WTC11 (cell line): Measurements from ENCODE around the gene LIN28B. TPM values are rescaled to one million over a fixed set of nuclear protein-coding genes. Genes with fewer than 3 reads are reported as not detected.

ENCODE experiments used
- ATAC-seq: fragments of 200-7000 bp; cut with Tn5 transposase; 2 replicates; pipeline ENCODE4 v1.10.0; 2021; ENCODE audit warnings: mild to moderate bottlenecking, moderate library complexity
- CTCF ChIA-PET: fragments of 300-600 bp; sonication (Branson Sonifier 250); formaldehyde crosslinking; loops from one replicate; lab custom pipeline; 2021; ENCODE audit warnings: antibody characterized with exemption; lab: Charles Lee
- POLR2A ChIA-PET: fragments of 350-600 bp; sonication (Branson Sonifier 250); formaldehyde crosslinking; loops from one replicate; lab custom pipeline; 2021; ENCODE audit warnings: antibody characterized with exemption; lab: Charles Lee
- DNase-seq: peaks from one replicate; pipeline ENCODE4 v3.0.0; 2021; ENCODE audit warnings: low spot score
- H3K27ac Mint-ChIP-seq: 2 replicates; pipeline ENCODE4 v1.8.0; 2021; ENCODE audit warnings: mixed read lengths
- H3K27me3 Mint-ChIP-seq: 2 replicates; pipeline ENCODE4 v1.8.0; 2021; ENCODE audit warnings: low read depth, mild to moderate bottlenecking, moderate library complexity, mixed read lengths
- H3K36me3 Mint-ChIP-seq: 2 replicates; pipeline ENCODE4 v1.8.0; 2021; ENCODE audit warnings: mixed read lengths
- H3K4me1 Mint-ChIP-seq: 2 replicates; pipeline ENCODE4 v1.8.0; 2022; ENCODE audit warnings: mixed read lengths
- H3K4me3 Mint-ChIP-seq: 2 replicates; pipeline ENCODE4 v1.8.0; 2021; ENCODE audit warnings: mild to moderate bottlenecking, moderate library complexity, mixed read lengths
- H3K9me3 Mint-ChIP-seq: 2 replicates; pipeline ENCODE4 v1.8.0; 2021; ENCODE audit warnings: mixed read lengths
- CTCF ChIP-seq: fragments of 200-600 bp; IDR thresholded peaks from 2 replicates; pipeline ENCODE4 v1.8.0; 2022; ENCODE audit warnings: antibody characterized with exemption
- E2F5 ChIP-seq: sonication (generic); formaldehyde crosslinking; IDR thresholded peaks from 2 replicates; pipeline ENCODE4 v1.8.1; 2022; ENCODE audit warnings: mild to moderate bottlenecking, moderate library complexity, missing genetic modification reagents
- FOXK1 ChIP-seq: sonication (generic); formaldehyde crosslinking; IDR thresholded peaks from 2 replicates; pipeline ENCODE4 v1.8.0; 2022; ENCODE audit warnings: mild to moderate bottlenecking, moderate library complexity, missing genetic modification reagents
- GABPB1 ChIP-seq: sonication (generic); formaldehyde crosslinking; IDR thresholded peaks from 2 replicates; pipeline ENCODE4 v1.8.1; 2023; ENCODE audit warnings: mild to moderate bottlenecking, missing genetic modification reagents
- GTF2I ChIP-seq: fragments of 250-450 bp; sonication (Bioruptor Pico); conservative IDR thresholded peaks from 2 replicates; pipeline ENCODE4 v1.4.0; 2021; ENCODE audit warnings: mild to moderate bottlenecking
- HMGA2 ChIP-seq: fragments of 250-450 bp; sonication (Bioruptor Pico); IDR thresholded peaks from 2 replicates; pipeline ENCODE4 v1.4.0; 2021; ENCODE audit warnings: mild to moderate bottlenecking, moderate library complexity
- JUN ChIP-seq: sonication (generic); formaldehyde crosslinking; IDR thresholded peaks from 2 replicates; pipeline ENCODE4 v1.8.0; 2023; ENCODE audit warnings: mild to moderate bottlenecking, missing genetic modification reagents
- MAX ChIP-seq: sonication (generic); formaldehyde crosslinking; IDR thresholded peaks from 2 replicates; pipeline ENCODE4 v1.8.0; 2022; ENCODE audit warnings: mild to moderate bottlenecking, missing genetic modification reagents
- NR3C1 ChIP-seq: sonication (generic); formaldehyde crosslinking; conservative IDR thresholded peaks from 2 replicates; pipeline ENCODE4 v1.8.1; 2023; ENCODE audit warnings: low read depth, mild to moderate bottlenecking, missing genetic modification reagents
- SMAD3 ChIP-seq: sonication (generic); formaldehyde crosslinking; IDR thresholded peaks from 2 replicates; pipeline ENCODE4 v1.8.0; 2022; ENCODE audit warnings: missing genetic modification reagents, mild to moderate bottlenecking, borderline replicate concordance
- SOX15 ChIP-seq: fragments of 250-450 bp; sonication (Bioruptor Pico); IDR thresholded peaks from 2 replicates; pipeline ENCODE4 v1.9.0; 2021; ENCODE audit warnings: mild to moderate bottlenecking
- TEAD1 ChIP-seq: sonication (generic); formaldehyde crosslinking; IDR thresholded peaks from 2 replicates; pipeline ENCODE4 v1.8.0; 2022; ENCODE audit warnings: mild to moderate bottlenecking, missing genetic modification reagents
- ZNF121 ChIP-seq: sonication (generic); formaldehyde crosslinking; IDR thresholded peaks from 2 replicates; pipeline ENCODE4 v1.8.0; 2023; ENCODE audit warnings: missing genetic modification reagents
- ZNF138 ChIP-seq: sonication (generic); formaldehyde crosslinking; conservative IDR thresholded peaks from 2 replicates; pipeline ENCODE4 v1.8.1; 2022; ENCODE audit warnings: mild to moderate bottlenecking, moderate library complexity, missing genetic modification reagents
- ZNF425 ChIP-seq: fragments of 250-450 bp; sonication (Bioruptor Pico); conservative IDR thresholded peaks from 2 replicates; pipeline ENCODE4 v1.9.0; 2021; ENCODE audit warnings: mild to moderate bottlenecking
- ZNF512 ChIP-seq: sonication (generic); formaldehyde crosslinking; IDR thresholded peaks from 2 replicates; pipeline ENCODE4 v1.8.1; 2022; ENCODE audit warnings: missing genetic modification reagents, borderline replicate concordance
- ZNF532 ChIP-seq: fragments of 250-450 bp; sonication (Bioruptor Pico); IDR thresholded peaks from 2 replicates; pipeline ENCODE4 v1.9.0; 2021; ENCODE audit warnings: mild to moderate bottlenecking, borderline replicate concordance
- total RNA-seq: library from RNA; stranded (reverse); gene quantifications from 3 replicates; pipeline ENCODE4 v1.2.3, GENCODE V29; 2021

The LIN28B gene
- total RNA-seq, 1 experiment from 2014 or later = 73.4 TPM

GRCh38 chr6:104940238-104940892 is 16.5 kb upstream of the LIN28B start (continued):
- TF ChIP-seq MAX (CRISPR knock-in tag) = no peak; the same call in 1 of the 2 replicates
- 0 out of 2 replicates have a peak, but pooled peaks have one; percentile 45 for TF ChIP-seq TEAD1 (CRISPR knock-in tag)
- TF ChIP-seq ZNF425 = no peak

- CTCF ChIA-PET = interaction anchor here (1.0 to 2.4 kb wide), 4 partner anchors 14 to 136 kb away, joined by 3 to 22 read pairs (median 8); partner anchors contain the start of gene HACE1
- ATAC-seq = peak; percentile 75
- TF ChIP-seq ZNF532 (peak; percentile 81; the same call in 1 of the 2 replicates), ZNF425 (no peak), CTCF (peak; percentile 65), SMAD3 (peak; percentile 95), JUN (peak; percentile 98), ZNF512 (CRISPR knock-in tag) (no peak), ZNF138 (CRISPR knock-in tag) (peak; percentile 96), NR3C1 (CRISPR knock-in tag) (peak; percentile 87; the same call in 1 of the 2 replicates), ZNF121 (CRISPR knock-in tag) (peak; percentile 65; the same call in 1 of the 2 replicates), E2F5 (CRISPR knock-in tag) (peak; percentile 68), HMGA2 (CRISPR knock-in tag) (no peak), FOXK1 (CRISPR knock-in tag) (peak; percentile 96), MAX (CRISPR knock-in tag) (peak; percentile 99), GTF2I (CRISPR knock-in tag) (no peak), GABPB1 (CRISPR knock-in tag) (peak; percentile 81), SOX15 (CRISPR knock-in tag) (no peak)
Measured at GRCh38 chr6:104940893-104941728, 15.8 kb upstream of the LIN28B start.

More at GRCh38 chr6:104940893-104941728, 15.8 kb upstream of the LIN28B start:
- Mint-ChIP-seq H3K4me3 (peak overlapping the region; percentile 95), H3K4me1 (peaks cover 34% of the 10 kb centered on the region), H3K36me3 (peaks cover 10% of the 10 kb centered on the region), H3K27me3 (no peaks in the 10 kb centered on the region), H3K27ac (peak overlapping the region; percentile 99), H3K9me3 (no peaks in the 10 kb centered on the region)
- POLR2A ChIA-PET = interaction anchor here (0.7 to 1.8 kb wide), 8 partner anchors 10 to 83 kb away, joined by 3 to 9 read pairs (median 3); partner anchors contain the start of gene LIN28B
- DNase-seq = peak; percentile 79
